ENCODE data around the gene MTHFD1L.

Gene MTHFD1L

GRCh38 chr6:150934380-150934779 is 68.9 kb downstream of the MTHFD1L start:
- peak; percentile 87 for DNase-seq (ENCODE audit: low read depth)

- DNase-seq (ENCODE audit: low read depth) = no peak
Measured at GRCh38 chr6:150936021-150936555, 70.6 kb downstream of the MTHFD1L start.

GRCh38 chr6:150937132-150937906 is 71.8 kb downstream of the MTHFD1L start:
- DNase-seq (ENCODE audit: low read depth) = no peak

GRCh38 chr6:150939399-150939798 is 73.9 kb downstream of the MTHFD1L start:
- no peak for DNase-seq (ENCODE audit: low read depth)

- DNase-seq (ENCODE audit: low read depth) = no peak
Measured at GRCh38 chr6:150940941-150941340, 75.4 kb downstream of the MTHFD1L start.

GRCh38 chr6:150949526-150949925 is 84.0 kb downstream of the MTHFD1L start:
- no peak for DNase-seq (ENCODE audit: low read depth)

- DNase-seq (ENCODE audit: low read depth) = no peak
Measured at GRCh38 chr6:150953851-150954250, 88.3 kb downstream of the MTHFD1L start.

- no peak for DNase-seq (ENCODE audit: low read depth)
Measured at GRCh38 chr6:150959166-150959565, 93.7 kb downstream of the MTHFD1L start.

GRCh38 chr6:150962436-150962835 is 96.9 kb downstream of the MTHFD1L start:
- no peak for DNase-seq (ENCODE audit: low read depth)

GRCh38 chr6:150964765-150965164 is 99.3 kb downstream of the MTHFD1L start:
- no peak for DNase-seq (ENCODE audit: low read depth)

GRCh38 chr6:150966786-150967185 is 101.3 kb downstream of the MTHFD1L start:
- no peak for DNase-seq (ENCODE audit: low read depth)

GRCh38 chr6:150967381-150967780 is 101.9 kb downstream of the MTHFD1L start:
- no peak for DNase-seq (ENCODE audit: low read depth)

GRCh38 chr6:150967910-150968309 is 102.4 kb downstream of the MTHFD1L start:
- DNase-seq (ENCODE audit: low read depth) = no peak

- no peak for DNase-seq (ENCODE audit: low read depth)
Measured at GRCh38 chr6:150969901-150970300, 104.4 kb downstream of the MTHFD1L start.

- DNase-seq (ENCODE audit: low read depth) = no peak
Measured at GRCh38 chr6:150971219-150971618, 105.7 kb downstream of the MTHFD1L start.

GRCh38 chr6:150975136-150975535 is 109.6 kb downstream of the MTHFD1L start:
- no peak for DNase-seq (ENCODE audit: low read depth)

GRCh38 chr6:150977281-150977680 is 111.8 kb downstream of the MTHFD1L start:
- DNase-seq (ENCODE audit: low read depth) = no peak

GRCh38 chr6:150978624-150979023 is 113.1 kb downstream of the MTHFD1L start:
- no peak for DNase-seq (ENCODE audit: low read depth)

GRCh38 chr6:150979826-150980350 is 114.4 kb downstream of the MTHFD1L start:
- no peak for DNase-seq (ENCODE audit: low read depth)

GRCh38 chr6:150981095-150981494 is 115.6 kb downstream of the MTHFD1L start:
- no peak for DNase-seq (ENCODE audit: low read depth)

GRCh38 chr6:150981669-150982068 is 116.2 kb downstream of the MTHFD1L start:
- no peak for DNase-seq (ENCODE audit: low read depth)

GRCh38 chr6:150987371-150987828 is 121.9 kb downstream of the MTHFD1L start:
- no peak for DNase-seq (ENCODE audit: low read depth)

- no peak for DNase-seq (ENCODE audit: low read depth)
Measured at GRCh38 chr6:150987855-150988464, 122.5 kb downstream of the MTHFD1L start.

Measured in non-pigmented ciliary epithelial cell (primary cell).